ENCODE results near the gene TSSC4.

DNA sequence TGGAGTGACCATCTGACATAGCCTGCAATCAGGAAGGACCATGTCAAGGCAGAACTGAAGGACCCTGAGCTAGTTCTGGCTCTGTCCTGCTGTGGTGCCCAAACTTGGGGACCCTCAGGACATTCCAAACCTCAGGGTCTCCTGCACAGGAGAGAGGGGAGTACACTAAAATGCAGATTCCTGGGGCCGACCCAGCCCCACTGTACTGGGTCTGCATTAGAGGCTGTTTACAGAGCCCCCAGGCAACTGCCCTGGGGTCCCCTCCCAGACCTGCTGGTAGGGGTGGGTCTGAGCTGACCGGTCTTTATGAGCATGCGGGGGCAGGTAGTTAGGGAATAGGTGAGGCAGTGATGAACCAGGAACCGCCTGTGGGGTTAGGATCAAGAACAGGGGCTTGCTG, 37.0 kb downstream of the TSSC4 start:
- TF ChIP-seq, protein P1, sequence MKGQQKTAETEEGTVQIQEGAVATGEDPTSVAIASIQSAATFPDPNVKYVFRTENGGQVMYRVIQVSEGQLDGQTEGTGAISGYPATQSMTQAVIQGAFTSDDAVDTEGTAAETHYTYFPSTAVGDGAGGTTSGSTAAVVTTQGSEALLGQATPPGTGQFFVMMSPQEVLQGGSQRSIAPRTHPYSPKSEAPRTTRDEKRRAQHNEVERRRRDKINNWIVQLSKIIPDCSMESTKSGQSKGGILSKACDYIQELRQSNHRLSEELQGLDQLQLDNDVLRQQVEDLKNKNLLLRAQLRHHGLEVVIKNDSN (IDR thresholded peaks at IDR 0.05) = no peak
- no peak for TF ChIP-seq YY1 (IDR thresholded peaks at IDR 0.05; ENCODE audit: low read depth)
- TF ChIP-seq TAF1 (IDR thresholded peaks at IDR 0.05; ENCODE audit: low read depth) = no peak
- no peak for TF ChIP-seq RAD21 (IDR thresholded peaks at IDR 0.05; ENCODE audit: low read depth)
- TF ChIP-seq CEBPB (IDR thresholded peaks at IDR 0.05) = no peak
- TF ChIP-seq, protein P2, sequence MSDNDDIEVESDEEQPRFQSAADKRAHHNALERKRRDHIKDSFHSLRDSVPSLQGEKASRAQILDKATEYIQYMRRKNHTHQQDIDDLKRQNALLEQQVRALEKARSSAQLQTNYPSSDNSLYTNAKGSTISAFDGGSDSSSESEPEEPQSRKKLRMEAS (IDR thresholded peaks at IDR 0.05) = no peak
- no peak for TF ChIP-seq CREB1 (IDR thresholded peaks at IDR 0.05; ENCODE audit: low read depth)
